ENCODE results near the gene PKIG.

DNA sequence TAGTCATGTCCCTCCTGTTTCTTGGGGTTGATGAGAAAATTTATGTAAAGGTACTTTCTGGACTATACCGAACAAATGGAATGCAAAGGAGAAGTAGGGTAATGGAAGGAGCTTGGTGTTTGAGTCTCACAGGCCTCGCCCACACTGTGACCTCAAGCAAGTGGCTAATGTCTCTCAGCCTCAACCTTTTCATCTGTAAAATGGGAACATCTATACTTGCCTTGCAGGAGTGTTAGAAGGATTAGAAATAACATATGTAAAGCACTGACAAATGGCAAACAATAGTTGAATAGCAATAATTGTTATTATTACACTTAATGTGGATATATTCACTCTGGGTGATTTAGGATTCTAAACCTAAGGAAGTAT lies 8.9 kb upstream of the PKIG start:
- no peak for TF ChIP-seq POLR2A (IDR thresholded peaks at IDR 0.05)
- TF ChIP-seq, protein P1, sequence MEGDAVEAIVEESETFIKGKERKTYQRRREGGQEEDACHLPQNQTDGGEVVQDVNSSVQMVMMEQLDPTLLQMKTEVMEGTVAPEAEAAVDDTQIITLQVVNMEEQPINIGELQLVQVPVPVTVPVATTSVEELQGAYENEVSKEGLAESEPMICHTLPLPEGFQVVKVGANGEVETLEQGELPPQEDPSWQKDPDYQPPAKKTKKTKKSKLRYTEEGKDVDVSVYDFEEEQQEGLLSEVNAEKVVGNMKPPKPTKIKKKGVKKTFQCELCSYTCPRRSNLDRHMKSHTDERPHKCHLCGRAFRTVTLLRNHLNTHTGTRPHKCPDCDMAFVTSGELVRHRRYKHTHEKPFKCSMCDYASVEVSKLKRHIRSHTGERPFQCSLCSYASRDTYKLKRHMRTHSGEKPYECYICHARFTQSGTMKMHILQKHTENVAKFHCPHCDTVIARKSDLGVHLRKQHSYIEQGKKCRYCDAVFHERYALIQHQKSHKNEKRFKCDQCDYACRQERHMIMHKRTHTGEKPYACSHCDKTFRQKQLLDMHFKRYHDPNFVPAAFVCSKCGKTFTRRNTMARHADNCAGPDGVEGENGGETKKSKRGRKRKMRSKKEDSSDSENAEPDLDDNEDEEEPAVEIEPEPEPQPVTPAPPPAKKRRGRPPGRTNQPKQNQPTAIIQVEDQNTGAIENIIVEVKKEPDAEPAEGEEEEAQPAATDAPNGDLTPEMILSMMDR (IDR thresholded peaks at IDR 0.05), result no peak

Measured in sigmoid colon (tissue), 3 donors.